Testis (tissue), 2 donors: ENCODE results near the gene ZNF860.

Experiments used
- POLR2A ChIP-seq: fragments of 450-650 bp; IDR thresholded peaks from one replicate; pipeline ENCODE4 v1.6.1; 2017; ENCODE audit warnings: antibody characterized with exemption, mild to moderate bottlenecking, moderate library complexity
- TF ChIP-seq, protein P1 (sequence below), 3 experiments: fragments of 450-650 bp in 2 of 3; fragments of 200-600 bp in 1 of 3; sonication (generic) in 1 of 3; IDR thresholded peaks; one replicate each; pipeline ENCODE4 v1.5.1; 2016 to 2019; ENCODE audit warnings: antibody characterized with exemption in 3 of 3, mild to moderate bottlenecking in 2 of 3, moderate library complexity in 1 of 3

DNA sequence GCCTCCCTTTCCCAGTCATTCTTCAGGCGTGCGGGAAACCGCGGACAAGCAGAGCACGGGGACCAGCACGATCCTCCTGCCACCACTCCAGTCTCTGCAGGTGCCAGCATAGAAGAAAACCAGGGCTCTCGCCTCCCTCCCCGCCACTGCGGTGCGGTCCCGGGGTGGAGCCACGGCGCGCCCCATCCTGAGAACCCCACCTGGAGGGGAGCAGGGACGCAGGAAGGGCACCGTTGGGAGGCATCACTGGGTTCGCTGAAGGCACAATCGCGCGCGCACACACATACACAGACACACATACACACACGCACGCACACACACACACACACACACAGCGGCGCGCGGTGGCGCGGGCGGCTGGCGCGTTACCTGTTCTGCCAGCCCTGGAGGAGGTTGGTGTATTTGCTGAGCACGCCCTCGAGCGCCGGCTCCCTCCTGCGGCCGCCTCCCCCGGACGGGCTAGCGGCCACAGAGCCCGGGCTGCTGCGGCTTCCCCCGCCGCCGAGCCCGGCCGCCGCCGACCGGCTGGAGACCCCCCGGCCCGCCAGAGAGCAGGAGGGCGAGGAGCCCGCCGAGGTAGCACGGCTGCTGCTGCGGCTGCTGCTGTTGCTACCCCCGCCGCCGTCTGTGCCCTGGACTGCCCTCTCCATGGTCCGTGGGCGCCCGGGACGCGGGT lies 882 bp upstream of the ZNF860 start:
- TF ChIP-seq, protein P1, sequence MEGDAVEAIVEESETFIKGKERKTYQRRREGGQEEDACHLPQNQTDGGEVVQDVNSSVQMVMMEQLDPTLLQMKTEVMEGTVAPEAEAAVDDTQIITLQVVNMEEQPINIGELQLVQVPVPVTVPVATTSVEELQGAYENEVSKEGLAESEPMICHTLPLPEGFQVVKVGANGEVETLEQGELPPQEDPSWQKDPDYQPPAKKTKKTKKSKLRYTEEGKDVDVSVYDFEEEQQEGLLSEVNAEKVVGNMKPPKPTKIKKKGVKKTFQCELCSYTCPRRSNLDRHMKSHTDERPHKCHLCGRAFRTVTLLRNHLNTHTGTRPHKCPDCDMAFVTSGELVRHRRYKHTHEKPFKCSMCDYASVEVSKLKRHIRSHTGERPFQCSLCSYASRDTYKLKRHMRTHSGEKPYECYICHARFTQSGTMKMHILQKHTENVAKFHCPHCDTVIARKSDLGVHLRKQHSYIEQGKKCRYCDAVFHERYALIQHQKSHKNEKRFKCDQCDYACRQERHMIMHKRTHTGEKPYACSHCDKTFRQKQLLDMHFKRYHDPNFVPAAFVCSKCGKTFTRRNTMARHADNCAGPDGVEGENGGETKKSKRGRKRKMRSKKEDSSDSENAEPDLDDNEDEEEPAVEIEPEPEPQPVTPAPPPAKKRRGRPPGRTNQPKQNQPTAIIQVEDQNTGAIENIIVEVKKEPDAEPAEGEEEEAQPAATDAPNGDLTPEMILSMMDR (IDR thresholded peaks at IDR 0.05), result no peak
- TF ChIP-seq POLR2A, result no peak
